Measurements from ENCODE around the gene HS6ST1. TPM values are rescaled to one million over a fixed set of nuclear protein-coding genes. Genes with fewer than 3 reads are reported as not detected.

HS6ST1 gene
- total RNA-seq, 1 experiment from 2014 or later, result 63.3 TPM

GRCh38 chr2:128249555-128249954 is 69.1 kb downstream of the HS6ST1 start:
- Histone ChIP-seq H3K4me3 (ENCODE audit: low read depth, low read length, poor library complexity, severe bottlenecking) (no peak overlapping the region), H3K9me3 (ENCODE audit: low read depth, low read length, poor library complexity, severe bottlenecking) (no peaks in the 10 kb centered on the region), H3K27me3 (replicated peaks; ENCODE audit: insufficient read depth, low read depth, low read length, poor library complexity) (no peaks in the 10 kb centered on the region), H3K27ac (ENCODE audit: low read depth, low read length, poor library complexity, severe bottlenecking) (no peak overlapping the region), H3K36me3 (ENCODE audit: insufficient read depth, low read length, poor library complexity, severe bottlenecking) (no peaks in the 10 kb centered on the region), H3K4me1 (ENCODE audit: insufficient read depth, low read length, poor library complexity, severe bottlenecking) (peaks cover 4% of the 10 kb centered on the region)
- intact Hi-C loops (cut with micrococcal nuclease; ENCODE audit: unreplicated experiment), result no loop called here
- no TSS peak for BruUV-seq (replicated peaks)
- ChIA-PET POLR2A (ENCODE audit: low non-redundant PET) (no interaction called here), CTCF (no interaction called here)
- no peak for TF ChIP-seq EZH2 (IDR thresholded peaks at IDR 0.05; ENCODE audit: borderline replicate concordance, low read depth, low read length, poor library complexity, severe bottlenecking)
- TF ChIP-seq, protein P1, sequence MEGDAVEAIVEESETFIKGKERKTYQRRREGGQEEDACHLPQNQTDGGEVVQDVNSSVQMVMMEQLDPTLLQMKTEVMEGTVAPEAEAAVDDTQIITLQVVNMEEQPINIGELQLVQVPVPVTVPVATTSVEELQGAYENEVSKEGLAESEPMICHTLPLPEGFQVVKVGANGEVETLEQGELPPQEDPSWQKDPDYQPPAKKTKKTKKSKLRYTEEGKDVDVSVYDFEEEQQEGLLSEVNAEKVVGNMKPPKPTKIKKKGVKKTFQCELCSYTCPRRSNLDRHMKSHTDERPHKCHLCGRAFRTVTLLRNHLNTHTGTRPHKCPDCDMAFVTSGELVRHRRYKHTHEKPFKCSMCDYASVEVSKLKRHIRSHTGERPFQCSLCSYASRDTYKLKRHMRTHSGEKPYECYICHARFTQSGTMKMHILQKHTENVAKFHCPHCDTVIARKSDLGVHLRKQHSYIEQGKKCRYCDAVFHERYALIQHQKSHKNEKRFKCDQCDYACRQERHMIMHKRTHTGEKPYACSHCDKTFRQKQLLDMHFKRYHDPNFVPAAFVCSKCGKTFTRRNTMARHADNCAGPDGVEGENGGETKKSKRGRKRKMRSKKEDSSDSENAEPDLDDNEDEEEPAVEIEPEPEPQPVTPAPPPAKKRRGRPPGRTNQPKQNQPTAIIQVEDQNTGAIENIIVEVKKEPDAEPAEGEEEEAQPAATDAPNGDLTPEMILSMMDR (conservative IDR thresholded peaks at IDR 0.05; ENCODE audit: low read depth, low read length), result no peak
- no peak for DNase-seq (ENCODE audit: low spot score)

GRCh38 chr2:128245813-128246212 is 72.9 kb downstream of the HS6ST1 start:
- H3K9me3 ChIP-seq (ENCODE audit: low read depth, low read length, poor library complexity, severe bottlenecking), result no peaks in the 10 kb centered on the region
- TF ChIP-seq EZH2 (IDR thresholded peaks at IDR 0.05; ENCODE audit: borderline replicate concordance, low read depth, low read length, poor library complexity, severe bottlenecking), result no peak
- TF ChIP-seq, protein P1 (conservative IDR thresholded peaks at IDR 0.05; ENCODE audit: low read depth, low read length), result no peak
- ChIA-PET POLR2A (ENCODE audit: low non-redundant PET) (no interaction called here), CTCF (no interaction called here)
- no TSS peak for BruUV-seq (replicated peaks)
- no peak for DNase-seq (ENCODE audit: low spot score)
- no peak overlapping the region for H3K27ac ChIP-seq (ENCODE audit: low read depth, low read length, poor library complexity, severe bottlenecking)
- H3K36me3 ChIP-seq (ENCODE audit: insufficient read depth, low read length, poor library complexity, severe bottlenecking), result no peaks in the 10 kb centered on the region
- no peaks in the 10 kb centered on the region for H3K27me3 ChIP-seq (replicated peaks; ENCODE audit: insufficient read depth, low read depth, low read length, poor library complexity)
- no peak overlapping the region for H3K4me3 ChIP-seq (ENCODE audit: low read depth, low read length, poor library complexity, severe bottlenecking)
- intact Hi-C loops (cut with micrococcal nuclease; ENCODE audit: unreplicated experiment), result no loop called here
- H3K4me1 ChIP-seq (ENCODE audit: insufficient read depth, low read length, poor library complexity, severe bottlenecking), result peaks cover 4% of the 10 kb centered on the region

- Histone ChIP-seq H3K9me3 (ENCODE audit: low read depth, low read length, poor library complexity, severe bottlenecking) (no peaks in the 10 kb centered on the region), H3K27ac (ENCODE audit: low read depth, low read length, poor library complexity, severe bottlenecking) (no peak overlapping the region), H3K4me3 (ENCODE audit: low read depth, low read length, poor library complexity, severe bottlenecking) (no peak overlapping the region), H3K27me3 (replicated peaks; ENCODE audit: insufficient read depth, low read depth, low read length, poor library complexity) (no peaks in the 10 kb centered on the region), H3K4me1 (ENCODE audit: insufficient read depth, low read length, poor library complexity, severe bottlenecking) (peaks cover 4% of the 10 kb centered on the region), H3K36me3 (ENCODE audit: insufficient read depth, low read length, poor library complexity, severe bottlenecking) (no peaks in the 10 kb centered on the region)
- intact Hi-C loops (cut with micrococcal nuclease; ENCODE audit: unreplicated experiment), result no loop called here
- no TSS peak for BruUV-seq (replicated peaks)
- ChIA-PET CTCF (interaction anchor here (0.5 kb wide), 1 partner anchor 179 kb away, joined by 3 read pairs; no protein-coding TSS in a partner anchor), POLR2A (ENCODE audit: low non-redundant PET) (no interaction called here)
- TF ChIP-seq, protein P1 (conservative IDR thresholded peaks at IDR 0.05; ENCODE audit: low read depth, low read length), result no peak
- TF ChIP-seq EZH2 (IDR thresholded peaks at IDR 0.05; ENCODE audit: borderline replicate concordance, low read depth, low read length, poor library complexity, severe bottlenecking), result no peak
- DNase-seq (ENCODE audit: low spot score), result no peak
Measured at GRCh38 chr2:128241896-128242295, 76.8 kb downstream of the HS6ST1 start.

All from A673 (cell line).